ENCODE results near the gene DDX1.

GRCh38 chr2:15596350-15596749, 4.7 kb downstream of the DDX1 start:
- TF ChIP-seq KAT7 (CRISPR knock-in tag; IDR thresholded peaks at IDR 0.05; ENCODE audit: borderline replicate concordance) (no peak), CTCF (IDR thresholded peaks at IDR 0.05) (no peak), ZBTB43 (CRISPR knock-in tag; IDR thresholded peaks at IDR 0.05) (no peak), JUN (CRISPR knock-in tag; IDR thresholded peaks at IDR 0.05) (no peak), ATF1 (CRISPR knock-in tag; IDR thresholded peaks at IDR 0.05) (no peak), NR1H2 (CRISPR knock-in tag; IDR thresholded peaks at IDR 0.05) (no peak), MAX (CRISPR knock-in tag; IDR thresholded peaks at IDR 0.05) (no peak)

All from WTC11 (cell line).